Stimulated activated CD4-positive, alpha-beta T cell treated with anti-CD3 and anti-CD28 coated beads, Interleukin-4, amount 100 ng/mL, for 24 hours (primary cell): ENCODE data around the gene ARFGAP3.
"Not testable (repeated sequence)": the region's sequence is repeated elsewhere in the genome, so short reads cannot be mapped to it uniquely, and the experiment has no call there.

Experiments used
- DNase-seq: peaks from one replicate; pipeline ENCODE4 v3.0.0-alpha.2; 2020

ARFGAP3 gene

DNA sequence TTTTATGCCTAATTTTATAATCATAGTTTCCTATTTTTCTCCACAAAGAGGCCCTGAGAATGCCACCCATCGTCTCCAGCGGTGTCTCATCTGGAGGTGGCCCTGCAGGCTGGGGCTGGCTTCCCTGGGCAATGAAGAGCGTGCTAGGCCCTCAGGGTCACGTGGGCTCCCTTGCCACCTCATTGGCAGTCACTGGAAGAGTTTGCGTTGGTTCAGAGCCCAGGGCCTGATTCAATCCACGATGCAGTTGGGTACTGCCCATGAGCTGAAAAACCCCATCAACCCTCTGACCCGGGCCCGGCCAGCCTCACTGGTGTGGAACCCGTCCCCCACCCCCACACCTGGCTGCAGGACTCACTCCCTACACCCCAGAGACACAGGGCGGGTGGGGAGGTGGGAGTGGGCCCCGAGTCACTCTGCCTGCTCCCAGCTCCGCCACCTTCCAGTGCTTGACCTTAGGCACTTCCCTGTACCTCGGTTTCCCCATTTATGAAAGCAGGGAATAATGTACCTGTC, 93.0 kb downstream of the ARFGAP3 start:
- no peak for DNase-seq

DNA sequence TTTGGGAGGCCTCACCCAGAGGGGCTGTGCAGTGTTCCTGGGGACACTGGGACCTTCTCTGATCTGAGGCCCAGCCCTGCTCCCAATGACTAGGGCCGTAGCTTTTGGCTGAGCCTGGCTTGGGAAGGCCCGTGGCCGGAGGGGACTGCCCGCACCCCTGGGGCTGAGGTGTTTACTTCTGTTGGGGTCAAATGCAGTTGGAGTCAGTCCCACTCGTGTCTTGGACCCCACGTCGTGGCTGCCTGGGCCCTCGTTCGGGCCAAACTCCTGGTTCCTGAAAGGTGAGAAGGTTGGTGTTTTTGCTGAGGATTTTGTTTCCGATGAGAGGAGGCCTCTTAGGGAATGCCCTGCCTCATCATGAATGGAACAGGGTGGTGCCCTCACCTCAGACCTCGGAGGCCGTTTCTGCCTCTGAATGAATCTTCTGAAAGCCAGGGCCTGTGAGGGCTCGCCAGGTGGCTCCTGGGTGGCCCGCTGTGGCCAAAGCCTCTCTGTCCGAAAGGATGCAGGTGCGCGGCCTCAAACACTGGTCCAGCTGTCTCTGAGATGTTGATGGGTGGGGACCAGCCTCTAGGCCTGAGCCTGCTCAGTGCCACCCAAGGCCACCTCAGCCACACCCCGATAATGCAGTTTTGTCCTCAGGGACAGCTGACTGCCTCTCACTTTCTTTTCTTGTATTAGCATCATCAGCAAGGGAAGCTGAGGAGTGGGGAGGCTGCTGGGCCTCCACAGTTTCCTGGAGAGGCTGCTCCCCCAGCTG, 96.1 kb downstream of the ARFGAP3 start:
- no peak for DNase-seq

- DNase-seq: no peak
These were observed 98.0 kb downstream of the ARFGAP3 start for GRCh38 chr22:42758931-42759629.

GRCh38 chr22:42755553-42755952, 101.5 kb downstream of the ARFGAP3 start:
- not testable (repeated sequence) for DNase-seq

- DNase-seq: not testable (repeated sequence)
These were observed 102.0 kb downstream of the ARFGAP3 start for GRCh38 chr22:42755121-42755520.

DNA sequence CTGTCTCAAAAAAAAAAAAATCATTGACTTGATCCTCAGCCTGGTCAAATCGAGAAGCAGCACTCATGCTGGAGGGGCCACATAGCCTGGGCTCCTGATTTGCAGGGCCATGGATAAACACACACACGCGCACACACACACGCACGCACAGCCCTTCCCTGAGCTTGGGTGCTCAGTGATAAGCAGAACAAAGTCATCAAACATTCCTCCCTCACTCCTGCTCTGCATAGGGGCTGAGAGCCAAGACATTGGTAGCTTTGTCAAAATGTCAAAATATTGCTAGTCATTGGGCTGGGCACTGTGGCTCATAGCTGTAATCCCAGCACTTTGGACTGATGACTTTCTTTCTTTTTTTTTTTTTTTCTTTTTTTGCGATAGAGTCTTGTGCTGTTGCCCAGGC, 102.4 kb downstream of the ARFGAP3 start:
- no peak for DNase-seq

GRCh38 chr22:42752912-42753311, 104.2 kb downstream of the ARFGAP3 start:
- no peak for DNase-seq

- DNase-seq: no peak
These were observed 104.8 kb downstream of the ARFGAP3 start for GRCh38 chr22:42752230-42752746.

DNA sequence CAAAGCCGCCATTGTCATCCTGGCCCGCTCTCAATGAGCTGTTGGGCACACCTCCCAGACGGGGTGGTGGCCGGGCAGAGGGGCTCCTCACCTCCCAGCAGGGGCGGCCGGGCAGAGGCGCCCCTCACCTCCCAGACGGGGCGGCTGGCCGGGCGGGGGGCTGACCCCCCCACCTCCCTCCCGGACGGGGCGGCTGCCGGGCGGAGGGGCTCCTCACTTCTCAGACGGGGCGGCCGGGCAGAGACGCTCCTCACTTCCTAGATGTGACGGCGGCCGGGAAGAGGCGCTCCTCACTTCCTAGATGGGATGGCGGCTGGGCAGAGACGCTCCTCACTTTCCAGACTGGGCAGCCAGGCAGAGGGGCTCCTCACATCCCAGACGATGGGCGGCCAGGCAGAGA, 106.7 kb downstream of the ARFGAP3 start:
- DNase-seq: not testable (repeated sequence)

- no peak for DNase-seq
These were observed 109.2 kb downstream of the ARFGAP3 start for GRCh38 chr22:42747701-42748513.
